ENCODE measurements around the gene DNM2. TPM values are rescaled to one million over a fixed set of nuclear protein-coding genes. Genes with fewer than 3 reads are reported as not detected.
"Not testable (repeated sequence)": the region's sequence is repeated elsewhere in the genome, so short reads cannot be mapped to it uniquely, and the experiment has no call there.

Gene DNM2
- total RNA-seq, 1 experiment from 2014 or later, result 59.5 TPM

GRCh38 chr19:10727685-10728201, 9.9 kb downstream of the DNM2 start:
- Histone ChIP-seq H3K4me3 (no peak overlapping the region), H3K27me3 (no peaks in the 10 kb centered on the region), H3K9me3 (replicated peaks) (no peaks in the 10 kb centered on the region), H3K36me3 (no peaks in the 10 kb centered on the region), H3K4me1 (no peaks in the 10 kb centered on the region), H3K27ac (no peak overlapping the region)
- DNase-seq, result no peak

- Histone ChIP-seq H3K27me3 (no peaks in the 10 kb centered on the region), H3K36me3 (no peaks in the 10 kb centered on the region), H3K4me1 (no peaks in the 10 kb centered on the region), H3K27ac (no peak overlapping the region), H3K9me3 (replicated peaks) (no peaks in the 10 kb centered on the region), H3K4me3 (no peak overlapping the region)
- no peak for DNase-seq
Observed at GRCh38 chr19:10729411-10729810, 11.5 kb downstream of the DNM2 start.

GRCh38 chr19:10730932-10731331, 13.1 kb downstream of the DNM2 start:
- no peak overlapping the region for H3K4me3 ChIP-seq
- DNase-seq, result no peak
- no peak overlapping the region for H3K27ac ChIP-seq

GRCh38 chr19:10735741-10736140, 17.9 kb downstream of the DNM2 start:
- DNase-seq, result no peak
- H3K36me3 ChIP-seq, result peaks cover 7% of the 10 kb centered on the region; the same call in 1 of the 2 replicates
- H3K9me3 ChIP-seq (replicated peaks), result no peaks in the 10 kb centered on the region
- no peak overlapping the region for H3K4me3 ChIP-seq
- H3K27me3 ChIP-seq, result no peaks in the 10 kb centered on the region
- no peaks in the 10 kb centered on the region for H3K4me1 ChIP-seq
- no peak overlapping the region for H3K27ac ChIP-seq

More at GRCh38 chr19:10730932-10731331, 13.1 kb downstream of the DNM2 start:
- Histone ChIP-seq H3K36me3 (no peaks in the 10 kb centered on the region), H3K4me1 (no peaks in the 10 kb centered on the region), H3K27me3 (no peaks in the 10 kb centered on the region), H3K9me3 (replicated peaks) (no peaks in the 10 kb centered on the region)

GRCh38 chr19:10736189-10736588, 18.3 kb downstream of the DNM2 start:
- no peaks in the 10 kb centered on the region for H3K27me3 ChIP-seq
- no peak for DNase-seq

GRCh38 chr19:10736916-10737551, 19.2 kb downstream of the DNM2 start:
- H3K4me1 ChIP-seq, result no peaks in the 10 kb centered on the region
- H3K9me3 ChIP-seq (replicated peaks), result no peaks in the 10 kb centered on the region
- no peaks in the 10 kb centered on the region for H3K27me3 ChIP-seq
- H3K4me3 ChIP-seq, result no peak overlapping the region
- no peak for DNase-seq
- H3K27ac ChIP-seq, result no peak overlapping the region
- H3K36me3 ChIP-seq, result peaks cover 7% of the 10 kb centered on the region; the same call in 1 of the 2 replicates

More at GRCh38 chr19:10736189-10736588, 18.3 kb downstream of the DNM2 start:
- Histone ChIP-seq H3K4me3 (no peak overlapping the region), H3K9me3 (replicated peaks) (no peaks in the 10 kb centered on the region), H3K4me1 (no peaks in the 10 kb centered on the region), H3K27ac (no peak overlapping the region), H3K36me3 (peaks cover 7% of the 10 kb centered on the region; the same call in 1 of the 2 replicates)

- peaks cover 7% of the 10 kb centered on the region; the same call in 1 of the 2 replicates for H3K36me3 ChIP-seq
- H3K9me3 ChIP-seq (replicated peaks), result no peaks in the 10 kb centered on the region
- no peaks in the 10 kb centered on the region for H3K27me3 ChIP-seq
Observed at GRCh38 chr19:10737722-10738121, 19.8 kb downstream of the DNM2 start.

GRCh38 chr19:10740798-10741197, 22.9 kb downstream of the DNM2 start:
- Histone ChIP-seq H3K9me3 (replicated peaks) (no peaks in the 10 kb centered on the region), H3K4me3 (no peak overlapping the region), H3K27ac (no peak overlapping the region), H3K36me3 (peaks cover 7% of the 10 kb centered on the region; the same call in 1 of the 2 replicates), H3K27me3 (no peaks in the 10 kb centered on the region), H3K4me1 (peaks cover 10% of the 10 kb centered on the region; the same call in 1 of the 2 replicates)
- no peak for DNase-seq

More at GRCh38 chr19:10737722-10738121, 19.8 kb downstream of the DNM2 start:
- no peak overlapping the region for H3K27ac ChIP-seq
- no peak for DNase-seq
- no peaks in the 10 kb centered on the region for H3K4me1 ChIP-seq
- H3K4me3 ChIP-seq, result no peak overlapping the region

- Histone ChIP-seq H3K4me3 (no peak overlapping the region), H3K36me3 (no peaks in the 10 kb centered on the region; the same call in 1 of the 2 replicates), H3K4me1 (peaks cover 10% of the 10 kb centered on the region; the same call in 1 of the 2 replicates), H3K9me3 (replicated peaks) (no peaks in the 10 kb centered on the region), H3K27ac (no peak overlapping the region), H3K27me3 (no peaks in the 10 kb centered on the region)
- no peak for DNase-seq
Observed at GRCh38 chr19:10742476-10742875, 24.6 kb downstream of the DNM2 start.

- DNase-seq, result peak; percentile 75 to 80
- H3K9me3 ChIP-seq (replicated peaks), result no peaks in the 10 kb centered on the region
- H3K4me3 ChIP-seq, result 0 out of 2 replicates have a peak overlapping the region, but pooled peaks have one; percentile 2
- no peaks in the 10 kb centered on the region for H3K27me3 ChIP-seq
- H3K4me1 ChIP-seq, result peaks cover 12% of the 10 kb centered on the region; the same call in 1 of the 2 replicates
- peak overlapping the region; percentile 14; the same call in 1 of the 2 replicates for H3K27ac ChIP-seq
- H3K36me3 ChIP-seq, result no peaks in the 10 kb centered on the region
Observed at GRCh38 chr19:10744253-10744798, 26.4 kb downstream of the DNM2 start.

- Histone ChIP-seq H3K4me1 (peaks cover 13% of the 10 kb centered on the region; the same call in 1 of the 2 replicates), H3K27ac (no peak overlapping the region), H3K36me3 (no peaks in the 10 kb centered on the region), H3K9me3 (replicated peaks) (no peaks in the 10 kb centered on the region), H3K4me3 (no peak overlapping the region), H3K27me3 (no peaks in the 10 kb centered on the region)
- no peak for DNase-seq
Observed at GRCh38 chr19:10744801-10745293, 27.0 kb downstream of the DNM2 start.

- not testable (repeated sequence) for H3K4me3 ChIP-seq; H3K27me3 ChIP-seq; H3K9me3 ChIP-seq (replicated peaks); H3K27ac ChIP-seq; DNase-seq; H3K36me3 ChIP-seq
- H3K4me1 ChIP-seq, result peaks cover 13% of the 10 kb centered on the region; the same call in 1 of the 2 replicates
Observed at GRCh38 chr19:10746437-10746836, 28.6 kb downstream of the DNM2 start.

- DNase-seq, result no peak
- Histone ChIP-seq H3K4me3 (no peak overlapping the region), H3K36me3 (no peaks in the 10 kb centered on the region), H3K27ac (no peak overlapping the region), H3K27me3 (no peaks in the 10 kb centered on the region), H3K9me3 (replicated peaks) (no peaks in the 10 kb centered on the region), H3K4me1 (peaks cover 13% of the 10 kb centered on the region; the same call in 1 of the 2 replicates)
Observed at GRCh38 chr19:10747271-10747670, 29.4 kb downstream of the DNM2 start.

GRCh38 chr19:10747674-10748073, 29.8 kb downstream of the DNM2 start:
- Histone ChIP-seq H3K4me3 (no peak overlapping the region), H3K27me3 (no peaks in the 10 kb centered on the region), H3K4me1 (peaks cover 13% of the 10 kb centered on the region; the same call in 1 of the 2 replicates), H3K9me3 (replicated peaks) (no peaks in the 10 kb centered on the region), H3K36me3 (no peaks in the 10 kb centered on the region), H3K27ac (no peak overlapping the region)
- no peak for DNase-seq

Data from SJCRH30 (cell line).